LNCAP (cell line): ENCODE results near the gene GPR42.

ENCODE experiments used
- CTCF ChIP-seq: fragments of 450-650 bp; IDR thresholded peaks from 2 replicates; pipeline ENCODE4 v1.5.1; 2017; ENCODE audit warnings: mild to moderate bottlenecking

GPR42 gene

GRCh38 chr19:35341006-35341405, 29.9 kb upstream of the GPR42 start:
- TF ChIP-seq CTCF, result no peak

- TF ChIP-seq CTCF, result no peak
Observed at GRCh38 chr19:35341565-35342225, 29.2 kb upstream of the GPR42 start.

GRCh38 chr19:35342430-35342829, 28.4 kb upstream of the GPR42 start:
- no peak for TF ChIP-seq CTCF

GRCh38 chr19:35344511-35345031, 26.3 kb upstream of the GPR42 start:
- TF ChIP-seq CTCF, result no peak

- no peak for TF ChIP-seq CTCF
Observed at GRCh38 chr19:35345671-35346111, 25.2 kb upstream of the GPR42 start.

GRCh38 chr19:35346193-35347052, 24.4 kb upstream of the GPR42 start:
- TF ChIP-seq CTCF, result no peak

- no peak for TF ChIP-seq CTCF
Observed at GRCh38 chr19:35347171-35347929, 23.5 kb upstream of the GPR42 start, which contains the start of gene FFAR1. FFAR1 (plus strand) TSS chr19:35347902; CDS start chr19:35351552, 3,650 bp downstream.
